H1 (cell line): ENCODE results near the gene MBD3. TPM values are rescaled to one million over a fixed set of nuclear protein-coding genes. Genes with fewer than 3 reads are reported as not detected.

Experiments used
- CTCF ChIA-PET: fragments of 300-600 bp; sonication (Branson Sonifier 250); formaldehyde crosslinking; loops from one replicate; lab custom pipeline; 2021; ENCODE audit not compliant: partially characterized antibody; lab: Charles Lee
- POLR2A ChIA-PET: fragments of 300-600 bp; sonication (Branson Sonifier 250); formaldehyde crosslinking; loops from one replicate; lab custom pipeline; 2021; ENCODE audit warnings: inconsistent platforms; ENCODE audit not compliant: partially characterized antibody; lab: Charles Lee
- DNase-seq, 2 experiments: peaks; one replicate each; pipeline versions ENCODE4 v3.0.0 to v3.0.0-alpha.2; 2010 to 2022; ENCODE audit warnings: low spot score in 2 of 2, low read depth in 1 of 2, mixed read lengths in 1 of 2
- FAIRE-seq: peaks from 2 replicates; lab custom pipeline; 2011; peaks lifted over from hg19 to GRCh38; lab: Jason Lieb, UNC
- H2AFZ ChIP-seq: 2 replicates; pipeline ENCODE4 v1.8.1; 2012; ENCODE audit warnings: low read length, inconsistent platforms
- H2AK5ac ChIP-seq: 2 replicates; pipeline ENCODE4 v1.6.1; 2013; ENCODE audit warnings: low read depth, low read length
- H2BK120ac ChIP-seq: replicated peaks from 2 replicates; pipeline ENCODE3; 2013; ENCODE audit warnings: low read depth, low read length, inconsistent platforms
- H2BK12ac ChIP-seq: 2 replicates; pipeline ENCODE4 v1.6.1; 2013; ENCODE audit warnings: low read depth, low read length
- H2BK15ac ChIP-seq: 2 replicates; pipeline ENCODE4 v1.6.1; 2013; ENCODE audit warnings: low read length
- H2BK20ac ChIP-seq: 2 replicates; pipeline ENCODE4 v1.6.1; 2013; ENCODE audit warnings: low read length
- H2BK5ac ChIP-seq: 2 replicates; pipeline ENCODE4 v1.6.1; 2013; ENCODE audit warnings: low read depth, low read length
- H3K14ac ChIP-seq: 2 replicates; pipeline ENCODE4 v1.6.1; 2013; ENCODE audit warnings: inconsistent platforms; ENCODE audit not compliant: insufficient read length
- H3K18ac ChIP-seq: 2 replicates; pipeline ENCODE4 v1.6.1; 2013; ENCODE audit warnings: low read length; ENCODE audit errors: extremely low read depth
- H3K23ac ChIP-seq: 2 replicates; pipeline ENCODE4 v1.6.1; 2013; ENCODE audit warnings: inconsistent platforms; ENCODE audit not compliant: insufficient read length
- H3K23me2 ChIP-seq: 2 replicates; pipeline ENCODE4 v1.6.1; 2013; ENCODE audit warnings: low read depth, low read length
- H3K27ac ChIP-seq: 2 replicates; pipeline ENCODE4 v1.6.1; 2011; ENCODE audit warnings: low read depth, low read length, inconsistent platforms
- H3K27me3 ChIP-seq, 4 experiments: replicated peaks in 1 of 4; 1 replicate in 1 of 4; 2 replicates in 3 of 4; pipeline versions ENCODE4 v1.6.1 to v1.8.1; 2011 to 2013; ENCODE audit warnings: low read length in 3 of 4, mild to moderate bottlenecking in 3 of 4, inconsistent platforms in 2 of 4, mixed read lengths in 2 of 4, moderate library complexity in 1 of 4; ENCODE audit not compliant: control insufficient read depth in 3 of 4, insufficient read depth in 3 of 4; ENCODE audit errors: extremely low read depth in 1 of 4
- H3K36me3 ChIP-seq, 4 experiments: 2 replicates each; pipeline versions ENCODE4 v1.6.1 to v1.8.1; 2011 to 2013; ENCODE audit warnings: mild to moderate bottlenecking in 4 of 4, low read length in 3 of 4, moderate library complexity in 2 of 4, control low read depth in 1 of 4, inconsistent platforms in 1 of 4; ENCODE audit not compliant: insufficient read depth in 4 of 4, control insufficient read depth in 2 of 4
- H3K4ac ChIP-seq: replicated peaks from 2 replicates; pipeline ENCODE3; 2013; ENCODE audit warnings: low read length, low read depth, mixed read lengths, inconsistent platforms; ENCODE audit not compliant: insufficient read length
- H3K4me1 ChIP-seq, 4 experiments: replicated peaks in 1 of 4; 1 replicate in 1 of 4; 2 replicates in 3 of 4; pipeline versions ENCODE4 v1.6.1 to v1.8.1; 2011 to 2013; ENCODE audit warnings: low read length in 3 of 4, inconsistent platforms in 2 of 4, mixed read lengths in 1 of 4; ENCODE audit not compliant: insufficient read depth in 4 of 4, control insufficient read depth in 3 of 4
- H3K4me2 ChIP-seq, 2 experiments: 2 replicates each; pipeline versions ENCODE4 v1.6.1 to v1.8.1; 2011 to 2013; ENCODE audit warnings: low read depth in 2 of 2, low read length in 2 of 2, control low read depth in 1 of 2, inconsistent platforms in 1 of 2, mild to moderate bottlenecking in 1 of 2; ENCODE audit not compliant: insufficient read depth in 1 of 2
- H3K4me3 ChIP-seq, 4 experiments: fragments of 200-600, 300-600 bp in 1 of 4; sonication (generic), shearing (Covaris generic), sonication (Bioruptor Twin) in 1 of 4; 2 replicates each; pipeline versions ENCODE4 v1.5.1 to v1.8.1; 2011 to 2016; ENCODE audit warnings: low read length in 4 of 4, low read depth in 3 of 4, control low read depth in 2 of 4, inconsistent platforms in 2 of 4, mild to moderate bottlenecking in 2 of 4, mixed read lengths in 1 of 4, moderate library complexity in 1 of 4; ENCODE audit not compliant: insufficient read depth in 2 of 4; ENCODE audit errors: extremely low read depth in 1 of 4
- H3K56ac ChIP-seq: replicated peaks from 2 replicates; pipeline ENCODE3; 2013; ENCODE audit warnings: low read depth, mild to moderate bottlenecking, mixed read lengths, low read length, inconsistent platforms; ENCODE audit not compliant: insufficient read length
- H3K79me1 ChIP-seq: 2 replicates; pipeline ENCODE4 v1.6.1; 2013; ENCODE audit warnings: low read depth, low read length, control low read depth
- H3K79me2 ChIP-seq, 2 experiments: 2 replicates each; pipeline versions ENCODE4 v1.6.1 to v1.8.1; 2012 to 2013; ENCODE audit warnings: low read length in 2 of 2, mild to moderate bottlenecking in 2 of 2, inconsistent platforms in 1 of 2; ENCODE audit not compliant: insufficient read depth in 2 of 2, control insufficient read depth in 1 of 2
- H3K9ac ChIP-seq, 4 experiments: replicated peaks in 1 of 4; 1 replicate in 1 of 4; 2 replicates in 3 of 4; pipeline versions ENCODE4 v1.6.1 to v1.8.1; 2011 to 2013; ENCODE audit warnings: low read depth in 3 of 4, low read length in 3 of 4, control low read depth in 2 of 4, mild to moderate bottlenecking in 2 of 4, moderate library complexity in 2 of 4, inconsistent platforms in 1 of 4; ENCODE audit errors: extremely low read depth in 1 of 4
- H3K9me3 ChIP-seq, 2 experiments: 2 replicates each; pipeline versions ENCODE4 v1.6.1 to v1.8.1; 2012 to 2013; ENCODE audit warnings: mild to moderate bottlenecking in 2 of 2, moderate library complexity in 2 of 2, control low read depth in 1 of 2, inconsistent platforms in 1 of 2, low read depth in 1 of 2, low read length in 1 of 2, mixed read lengths in 1 of 2; ENCODE audit not compliant: insufficient read depth in 2 of 2
- H4K20me1 ChIP-seq, 2 experiments: replicated peaks in 1 of 2; 2 replicates each; pipeline versions ENCODE3 to v1.8.1; 2011 to 2013; ENCODE audit warnings: inconsistent platforms in 2 of 2, low read length in 2 of 2, mild to moderate bottlenecking in 1 of 2; ENCODE audit not compliant: insufficient read depth in 2 of 2, control insufficient read depth in 1 of 2
- H4K5ac ChIP-seq: 2 replicates; pipeline ENCODE4 v1.6.1; 2013; ENCODE audit warnings: low read length, low read depth, mixed read lengths, inconsistent platforms; ENCODE audit not compliant: insufficient read length
- H4K8ac ChIP-seq: 2 replicates; pipeline ENCODE4 v1.8.0; 2013; ENCODE audit warnings: mild to moderate bottlenecking, moderate library complexity, low read length, inconsistent platforms; ENCODE audit not compliant: insufficient read depth; ENCODE audit errors: extremely low read depth
- H4K91ac ChIP-seq: replicated peaks from 2 replicates; pipeline ENCODE3; 2013; ENCODE audit warnings: low read length, mixed read lengths, inconsistent platforms; ENCODE audit not compliant: insufficient read length
- CBX5 ChIP-seq: fragments of 300-800, 300-1000 bp; sonication (generic); IDR thresholded peaks from 2 replicates; pipeline ENCODE4 v1.7.1; 2016; ENCODE audit warnings: antibody characterized with exemption, low read length, low read depth
- SIX5 ChIP-seq: IDR thresholded peaks from 2 replicates; pipeline ENCODE4 v1.6.1; 2011; ENCODE audit warnings: mild to moderate bottlenecking, low read depth, low read length
- TBP ChIP-seq: IDR thresholded peaks from 2 replicates; pipeline ENCODE4 v1.6.1; 2011; ENCODE audit warnings: low read depth, low read length, improper control_type of control experiment
- ZNF274 ChIP-seq: IDR thresholded peaks from 2 replicates; pipeline ENCODE4 v1.7.0; 2012; ENCODE audit warnings: low read length, borderline replicate concordance; ENCODE audit errors: extremely low read depth
- WGBS, 2 experiments: shearing (Covaris generic) in 1 of 2; methylation state at CpG; one replicate each; pipeline versions ENCODE4 v1.1.6 to v1.1.7; 2013 to 2015; ENCODE audit warnings: low lambda C conversion rate in 2 of 2, mixed read lengths in 2 of 2, inconsistent platforms in 1 of 2, low coverage in 1 of 2, missing lambda C conversion rate in 1 of 2; ENCODE audit not compliant: insufficient replicate concordance in 2 of 2, insufficient coverage in 1 of 2, insufficient read length in 1 of 2; ENCODE audit errors: extremely low coverage in 1 of 2, missing lambda C conversion rate in 1 of 2; 5-methylcytosine and 5-hydroxymethylcytosine counted together
- polyA plus RNA-seq, 7 experiments: library from polyadenylated mRNA; depleted of rRNA in 3 of 7; stranded (reverse) in 5 of 7; unstranded in 2 of 7; fragments of >200 nt in 5 of 7; fragments of 200-250 nt in 2 of 7; gene quantifications; 1 replicate in 5 of 7; 2 replicates in 1 of 7; 4 replicates in 1 of 7; pipeline versions ENCODE4 v1.2.1 to v1.2.3, GENCODE V29; 2011 to 2013; ENCODE audit warnings: missing spikeins in 2 of 7, mixed read lengths in 2 of 7
- total RNA-seq: library from RNA; stranded (reverse); fragmentation: NEBNext Ultra II Directional; extraction: Animal tissue kit (Norgen Biotek cat#: 25700); gene quantifications from 2 replicates; pipeline ENCODE4 v1.2.1, GENCODE V29; 2021
- TF ChIP-seq, protein P1 (sequence below): IDR thresholded peaks from 2 replicates; pipeline ENCODE4 v1.6.1; 2011; ENCODE audit warnings: low read depth, mild to moderate bottlenecking, low read length; ENCODE audit not compliant: insufficient read depth

Gene MBD3
- total and polyA plus RNA-seq, 2 of the 8 experiments (the other 6 are each of a cell fraction or from before 2014, with no cell fraction given) = 88.2 to 110 TPM

DNA sequence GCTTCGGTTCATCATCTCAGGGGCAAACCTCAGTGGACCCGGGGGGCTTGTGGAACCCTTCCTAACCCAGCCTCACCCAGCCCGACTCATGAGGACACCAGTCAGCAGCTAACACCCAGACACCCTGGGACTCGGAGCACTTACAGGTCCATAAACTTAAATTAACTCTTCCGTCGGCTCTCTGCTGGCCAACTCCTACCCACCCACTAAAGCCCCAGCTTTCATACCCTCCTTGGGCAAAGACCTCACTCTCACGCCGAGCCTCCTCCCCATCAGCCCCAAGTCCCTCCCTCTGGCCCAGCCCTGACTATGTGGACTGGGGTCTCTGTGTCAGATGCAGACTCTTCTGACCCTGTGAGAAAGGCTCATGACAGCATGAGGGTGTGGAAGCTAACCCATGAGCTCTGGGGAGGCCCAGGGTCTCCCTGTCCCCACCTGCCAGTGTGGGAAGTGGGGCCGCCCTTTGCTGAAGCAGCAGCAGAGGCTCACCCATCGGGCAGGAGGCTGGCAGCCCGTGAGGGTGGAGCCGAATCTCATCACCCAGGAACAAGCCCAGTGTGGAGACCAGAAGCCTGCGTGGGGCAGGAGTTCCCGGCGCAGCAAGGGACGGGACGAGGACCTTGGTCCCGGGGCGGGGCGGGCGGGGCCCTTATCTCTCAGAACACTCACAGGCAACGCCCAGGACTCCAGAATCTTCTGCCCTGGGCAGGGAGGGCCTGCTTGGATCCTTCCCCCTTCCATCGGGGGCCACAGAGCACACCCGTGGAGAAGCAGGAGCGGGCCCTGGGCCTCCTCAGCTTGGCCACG, 40.0 kb upstream of the MBD3 start:
- Histone ChIP-seq H3K14ac (no peak overlapping the region), H3K27ac (no peak overlapping the region), H4K91ac (no peak overlapping the region), H3K4me3 (no peak overlapping the region), H3K27me3 (no peaks in the 10 kb centered on the region), H2BK20ac (no peak overlapping the region), H3K9ac (no peak overlapping the region), H3K18ac (no peak overlapping the region), H4K5ac (no peak overlapping the region), H3K4me1 (no peaks in the 10 kb centered on the region), H4K8ac (peak overlapping the region; percentile 9; the same call in 1 of the 2 replicates), H3K56ac (no peak overlapping the region), H3K23me2 (no peaks in the 10 kb centered on the region), H2BK15ac (no peak overlapping the region), H3K36me3 (peaks cover 10 to 57% (median 38%) of the 10 kb centered on the region in 4 experiments; a peak in 7 of 8 replicates), H2AK5ac (no peak overlapping the region), H2BK5ac (no peak overlapping the region), H3K4ac (no peak overlapping the region), H3K9me3 (0 out of 4 replicates have a peak, but pooled peaks cover 0 to 2% of the 10 kb centered on the region in 2 experiments), H4K20me1 (peaks cover 23 to 45% of the 10 kb centered on the region in 2 experiments), H2BK120ac (no peak overlapping the region), H3K79me1 (peaks cover 18% of the 10 kb centered on the region), H3K4me2 (no peak overlapping the region), H3K79me2 (peaks cover 0 to 46% of the 10 kb centered on the region in 2 experiments; a peak in 3 of 4 replicates), H3K23ac (no peak overlapping the region), H2BK12ac (no peak overlapping the region), H2AFZ (no peak overlapping the region)
- ChIA-PET POLR2A (interaction anchor here (0.7 to 3.4 kb wide), 6 partner anchors 8 to 26 kb away, joined by 3 to 25 read pairs (median 6); no protein-coding TSS in a partner anchor), CTCF (interaction anchor here (0.9 to 1.1 kb wide), 2 partner anchors 11 to 40 kb away, joined by 3 read pairs; no protein-coding TSS in a partner anchor)
- WGBS, 2 experiments = 90% methylated on average over 16 of the region's 26 CpGs; no CpG with 5 or more reads in 1 of the 2 experiments
- TF ChIP-seq, protein P1, sequence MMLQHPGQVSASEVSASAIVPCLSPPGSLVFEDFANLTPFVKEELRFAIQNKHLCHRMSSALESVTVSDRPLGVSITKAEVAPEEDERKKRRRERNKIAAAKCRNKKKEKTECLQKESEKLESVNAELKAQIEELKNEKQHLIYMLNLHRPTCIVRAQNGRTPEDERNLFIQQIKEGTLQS = no peak
- TF ChIP-seq SIX5 (no peak), TBP (no peak), CBX5 (no peak), ZNF274 (no peak)
- no peak for DNase-seq
- no peak for FAIRE-seq
